Measurements from ENCODE around the gene JMJD6.
A peak's percentile ranks its signal among the peaks of the same experiment; 100 is the strongest.
"Not testable (repeated sequence)": the region's sequence is repeated elsewhere in the genome, so short reads cannot be mapped to it uniquely, and the experiment has no call there.

Gene JMJD6

GRCh38 chr17:76726231-76726775 lies at the start of gene JMJD6:
Gene JMJD6 (minus strand): TSS chr17:76726606. CDS start chr17:76726475, 131 bp downstream.
- peak; percentile 95 for DNase-seq (ENCODE audit: low spot score)

GRCh38 chr17:76775021-76775600 lies 48.7 kb upstream of the JMJD6 start:
- DNase-seq (ENCODE audit: low spot score): no peak

GRCh38 chr17:76772842-76773525 lies 46.6 kb upstream of the JMJD6 start:
- DNase-seq (ENCODE audit: low spot score): peak; percentile 88

GRCh38 chr17:76758570-76758969 lies 32.2 kb upstream of the JMJD6 start:
- DNase-seq (ENCODE audit: low spot score): no peak

GRCh38 chr17:76757256-76757655 lies 30.9 kb upstream of the JMJD6 start:
- no peak for DNase-seq (ENCODE audit: low spot score)

- DNase-seq (ENCODE audit: low spot score): no peak
Observed at GRCh38 chr17:76755285-76755684, 28.9 kb upstream of the JMJD6 start.

- DNase-seq (ENCODE audit: low spot score): no peak
Observed at GRCh38 chr17:76753061-76753961, 26.9 kb upstream of the JMJD6 start.

GRCh38 chr17:76752006-76752405 lies 25.6 kb upstream of the JMJD6 start:
- no peak for DNase-seq (ENCODE audit: low spot score)

GRCh38 chr17:76751416-76751993 lies 25.1 kb upstream of the JMJD6 start:
- DNase-seq (ENCODE audit: low spot score): no peak

GRCh38 chr17:76748657-76749056 lies 22.3 kb upstream of the JMJD6 start:
- DNase-seq (ENCODE audit: low spot score): no peak

GRCh38 chr17:76747716-76748363 lies 21.4 kb upstream of the JMJD6 start:
- DNase-seq (ENCODE audit: low spot score): no peak

- not testable (repeated sequence) for DNase-seq (ENCODE audit: low spot score)
Observed at GRCh38 chr17:76745785-76746184, 19.4 kb upstream of the JMJD6 start.

- DNase-seq (ENCODE audit: low spot score): no peak
Observed at GRCh38 chr17:76744747-76745146, 18.3 kb upstream of the JMJD6 start.

- DNase-seq (ENCODE audit: low spot score): no peak
Observed at GRCh38 chr17:76742958-76743357, 16.6 kb upstream of the JMJD6 start.

- DNase-seq (ENCODE audit: low spot score): no peak
Observed at GRCh38 chr17:76740329-76741118, 14.1 kb upstream of the JMJD6 start.

GRCh38 chr17:76739568-76740115 lies 13.2 kb upstream of the JMJD6 start:
- DNase-seq (ENCODE audit: low spot score): not testable (repeated sequence)

- DNase-seq (ENCODE audit: low spot score): peak; percentile 28
Observed at GRCh38 chr17:76738468-76738850, 12.1 kb upstream of the JMJD6 start.

- DNase-seq (ENCODE audit: low spot score): peak; percentile 96
Observed at GRCh38 chr17:76737676-76738467, 11.5 kb upstream of the JMJD6 start, which contains the start of gene MFSD11. Gene MFSD11 (plus strand): TSS chr17:76738119. CDS start chr17:76738353, 234 bp downstream.

- DNase-seq (ENCODE audit: low spot score): peak; percentile 98
Observed at GRCh38 chr17:76737082-76737675, 10.8 kb upstream of the JMJD6 start, which contains the start of gene SRSF2. Gene SRSF2 (minus strand): TSS chr17:76737331. CDS start chr17:76737160, 171 bp downstream.

Data from GM03348 (cell line).